HG03095 (cell line): ENCODE measurements around the gene H1-8.
"Not testable (repeated sequence)": the region's sequence is repeated elsewhere in the genome, so short reads cannot be mapped to it uniquely, and the experiment has no call there.

ENCODE experiments used
- ATAC-seq: cut with Tn5 transposase; IDR thresholded peaks from one replicate; pipeline ENCODE4 v1.9.1; 2021; ENCODE audit warnings: moderate library complexity; ENCODE audit not compliant: unreplicated experiment

The H1-8 gene

DNA sequence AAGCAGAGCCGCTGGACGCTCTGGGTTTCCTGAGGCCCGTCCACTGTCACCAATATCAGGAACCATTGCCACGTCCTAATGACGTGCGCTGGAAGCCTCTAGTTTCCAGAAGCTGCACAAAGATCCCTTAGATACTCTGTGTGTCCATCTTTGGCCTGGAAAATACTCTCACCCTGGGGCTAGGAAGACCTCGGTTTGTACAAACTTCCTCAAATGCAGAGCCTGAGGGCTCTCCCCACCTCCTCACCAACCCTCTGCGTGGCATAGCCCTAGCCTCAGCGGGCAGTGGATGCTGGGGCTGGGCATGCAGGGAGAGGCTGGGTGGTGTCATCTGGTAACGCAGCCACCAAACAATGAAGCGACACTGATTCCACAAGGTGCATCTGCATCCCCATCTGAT lies 11.3 kb upstream of the H1-8 start:
- no peak for ATAC-seq

DNA sequence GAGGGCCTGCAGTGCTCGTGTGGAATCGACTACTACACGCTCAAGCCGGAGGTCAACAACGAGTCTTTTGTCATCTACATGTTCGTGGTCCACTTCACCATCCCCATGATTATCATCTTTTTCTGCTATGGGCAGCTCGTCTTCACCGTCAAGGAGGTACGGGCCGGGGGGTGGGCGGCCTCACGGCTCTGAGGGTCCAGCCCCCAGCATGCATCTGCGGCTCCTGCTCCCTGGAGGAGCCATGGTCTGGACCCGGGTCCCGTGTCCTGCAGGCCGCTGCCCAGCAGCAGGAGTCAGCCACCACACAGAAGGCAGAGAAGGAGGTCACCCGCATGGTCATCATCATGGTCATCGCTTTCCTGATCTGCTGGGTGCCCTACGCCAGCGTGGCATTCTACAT lies 10.7 kb upstream of the H1-8 start:
- no peak for ATAC-seq

DNA sequence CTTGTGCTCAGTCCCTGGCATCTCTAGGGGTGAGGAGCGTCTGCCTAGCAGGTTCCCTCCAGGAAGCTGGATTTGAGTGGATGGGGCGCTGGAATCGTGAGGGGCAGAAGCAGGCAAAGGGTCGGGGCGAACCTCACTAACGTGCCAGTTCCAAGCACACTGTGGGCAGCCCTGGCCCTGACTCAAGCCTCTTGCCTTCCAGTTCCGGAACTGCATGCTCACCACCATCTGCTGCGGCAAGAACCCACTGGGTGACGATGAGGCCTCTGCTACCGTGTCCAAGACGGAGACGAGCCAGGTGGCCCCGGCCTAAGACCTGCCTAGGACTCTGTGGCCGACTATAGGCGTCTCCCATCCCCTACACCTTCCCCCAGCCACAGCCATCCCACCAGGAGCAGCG lies 9.6 kb upstream of the H1-8 start:
- no peak for ATAC-seq

DNA sequence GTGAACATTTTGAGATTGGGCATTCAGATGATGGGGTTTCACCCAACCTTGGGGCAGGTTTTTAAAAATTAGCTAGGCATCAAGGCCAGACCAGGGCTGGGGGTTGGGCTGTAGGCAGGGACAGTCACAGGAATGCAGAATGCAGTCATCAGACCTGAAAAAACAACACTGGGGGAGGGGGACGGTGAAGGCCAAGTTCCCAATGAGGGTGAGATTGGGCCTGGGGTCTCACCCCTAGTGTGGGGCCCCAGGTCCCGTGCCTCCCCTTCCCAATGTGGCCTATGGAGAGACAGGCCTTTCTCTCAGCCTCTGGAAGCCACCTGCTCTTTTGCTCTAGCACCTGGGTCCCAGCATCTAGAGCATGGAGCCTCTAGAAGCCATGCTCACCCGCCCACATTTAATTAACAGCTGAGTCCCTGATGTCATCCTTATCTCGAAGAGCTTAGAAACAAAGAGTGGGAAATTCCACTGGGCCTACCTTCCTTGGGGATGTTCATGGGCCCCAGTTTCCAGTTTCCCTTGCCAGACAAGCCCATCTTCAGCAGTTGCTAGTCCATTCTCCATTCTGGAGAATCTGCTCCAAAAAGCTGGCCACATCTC lies 8.4 kb upstream of the H1-8 start:
- ATAC-seq, result no peak

DNA sequence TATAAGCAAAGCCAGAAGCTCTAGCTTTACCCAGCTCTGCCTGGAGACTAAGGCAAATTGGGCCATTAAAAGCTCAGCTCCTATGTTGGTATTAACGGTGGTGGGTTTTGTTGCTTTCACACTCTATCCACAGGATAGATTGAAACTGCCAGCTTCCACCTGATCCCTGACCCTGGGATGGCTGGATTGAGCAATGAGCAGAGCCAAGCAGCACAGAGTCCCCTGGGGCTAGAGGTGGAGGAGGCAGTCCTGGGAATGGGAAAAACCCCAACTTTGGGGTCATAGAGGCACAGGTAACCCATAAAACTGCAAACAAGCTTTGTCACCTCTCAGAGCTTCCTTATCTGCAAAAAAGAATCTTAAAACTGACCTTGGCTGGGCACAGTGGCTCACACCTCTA lies 7.9 kb upstream of the H1-8 start:
- no peak for ATAC-seq

DNA sequence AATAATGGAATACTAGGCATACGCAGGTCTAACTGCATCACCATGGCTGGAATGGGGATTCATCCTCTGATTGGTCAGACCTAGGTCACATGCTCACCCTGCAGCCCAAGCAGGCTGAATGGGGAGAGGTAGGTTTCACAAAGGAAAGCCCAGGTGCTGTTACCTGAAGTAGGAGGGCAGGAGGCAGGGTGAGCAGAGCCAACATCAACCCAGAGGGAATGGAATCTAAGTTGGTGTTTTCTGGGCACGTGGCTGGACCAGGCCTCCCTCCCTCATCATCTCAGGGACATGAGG lies 6.7 kb upstream of the H1-8 start:
- no peak for ATAC-seq

DNA sequence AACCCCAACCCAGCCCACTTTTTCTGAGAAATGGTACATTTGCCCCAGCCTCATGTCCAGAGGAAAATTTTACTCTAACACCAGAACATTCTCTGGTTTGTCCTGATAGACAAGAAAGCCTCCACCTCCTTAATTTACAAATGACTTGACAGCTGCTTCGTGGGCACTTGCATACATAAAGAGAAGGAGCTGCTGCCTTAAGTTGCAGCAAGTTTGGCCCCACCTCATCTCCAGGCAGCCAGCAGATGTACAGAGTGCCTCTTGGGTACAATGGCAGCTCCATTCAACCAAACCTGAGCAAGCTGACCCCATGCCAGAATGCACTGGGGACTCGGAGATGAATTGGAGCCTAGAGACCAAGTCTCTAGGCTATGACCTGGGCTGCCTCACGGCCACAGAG lies 6.2 kb upstream of the H1-8 start:
- no peak for ATAC-seq

DNA sequence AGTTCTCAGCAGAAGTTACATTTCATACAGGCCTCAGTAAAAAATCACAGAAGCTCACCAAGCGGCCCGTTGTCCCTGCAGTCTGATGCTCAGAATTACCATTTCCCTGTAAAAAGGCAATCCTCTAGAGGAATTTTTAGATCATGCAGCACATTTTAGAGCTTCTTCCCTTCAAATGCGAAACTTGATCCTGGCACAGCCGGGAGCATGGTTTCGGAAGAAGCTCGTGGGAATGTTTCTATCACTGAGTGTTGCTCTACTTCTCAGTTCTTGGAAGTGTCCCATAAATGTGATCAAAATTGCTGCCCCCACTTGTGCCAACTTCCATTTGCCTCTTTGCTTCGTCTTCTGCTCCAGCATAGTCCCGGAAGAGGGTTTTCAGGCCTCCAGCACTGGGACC lies 3.8 kb upstream of the H1-8 start:
- ATAC-seq, result no peak

DNA sequence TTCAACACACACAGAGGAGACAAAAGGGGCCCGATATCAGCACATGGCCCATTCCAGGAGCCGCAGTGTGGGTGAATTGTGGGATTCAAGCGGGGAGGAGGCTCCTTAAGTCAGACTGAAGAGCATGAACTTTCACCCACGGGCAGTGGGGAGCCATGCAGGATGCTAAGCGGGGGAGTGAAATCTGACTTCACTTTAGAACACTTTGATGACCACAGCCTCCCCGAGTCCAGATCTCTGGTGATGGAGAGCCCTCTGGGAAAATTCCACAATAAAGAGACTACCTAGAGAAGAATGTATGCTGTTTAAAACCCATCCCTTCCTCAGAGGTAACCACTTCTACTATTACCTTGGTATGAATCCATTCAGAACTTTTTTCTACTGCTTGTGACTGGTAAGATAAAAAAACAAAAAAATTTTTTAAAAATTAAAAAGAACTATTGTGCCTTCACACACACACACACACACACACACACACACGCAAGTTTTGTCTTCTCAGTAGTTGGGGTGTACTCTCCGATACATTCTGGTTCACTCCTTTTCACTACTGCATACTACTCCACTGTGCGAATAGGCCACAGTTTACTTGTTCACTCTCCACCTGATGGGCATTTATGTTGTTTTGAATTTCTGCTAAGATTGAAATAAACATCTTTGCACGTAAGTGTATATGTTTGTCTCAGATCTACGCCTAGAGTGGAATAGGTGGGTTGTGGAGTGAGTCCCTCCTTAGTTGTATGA lies 2.0 kb upstream of the H1-8 start:
- no peak for ATAC-seq

DNA sequence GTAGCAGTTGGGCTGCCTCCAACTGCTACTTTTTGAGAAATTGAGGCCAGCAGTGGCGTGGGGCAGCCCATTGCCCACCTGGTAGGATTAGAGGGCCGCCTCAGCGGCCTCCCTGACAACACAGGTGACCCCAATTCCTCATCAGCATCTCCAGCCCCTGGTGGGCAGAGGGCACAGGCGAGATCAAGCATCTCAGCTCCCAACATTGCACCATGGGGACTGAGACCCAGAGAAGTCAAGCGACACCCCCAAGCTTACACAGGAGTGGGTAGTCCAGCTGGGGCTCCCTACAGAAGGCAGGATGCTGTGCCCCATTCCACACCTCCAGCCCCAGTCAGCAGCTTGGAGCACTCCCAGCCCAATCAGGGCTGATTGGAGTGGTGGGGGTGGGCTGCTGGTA lies 228 bp upstream of the H1-8 start:
- ATAC-seq, result no peak

DNA sequence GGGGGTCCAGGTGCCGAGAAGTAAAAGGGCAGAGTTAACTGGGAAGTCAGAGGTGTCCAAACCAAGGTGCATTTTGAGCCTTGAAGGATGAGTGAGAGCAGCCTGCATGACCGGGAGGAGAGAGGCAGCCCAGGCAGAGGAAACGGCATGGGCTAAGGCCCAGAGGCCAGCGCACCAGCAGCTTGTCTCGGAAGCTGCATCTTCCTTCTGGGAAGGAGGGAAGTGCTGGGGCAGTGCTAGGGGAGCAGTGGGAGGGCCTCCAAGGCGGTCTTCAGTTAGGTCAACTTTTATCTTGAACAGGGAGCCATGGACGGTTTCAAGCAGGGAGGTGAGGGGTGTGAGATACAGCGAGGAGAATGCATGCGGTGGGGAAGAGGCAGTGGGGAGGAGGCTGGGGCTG lies 1.0 kb downstream of the H1-8 start:
- ATAC-seq, result no peak

DNA sequence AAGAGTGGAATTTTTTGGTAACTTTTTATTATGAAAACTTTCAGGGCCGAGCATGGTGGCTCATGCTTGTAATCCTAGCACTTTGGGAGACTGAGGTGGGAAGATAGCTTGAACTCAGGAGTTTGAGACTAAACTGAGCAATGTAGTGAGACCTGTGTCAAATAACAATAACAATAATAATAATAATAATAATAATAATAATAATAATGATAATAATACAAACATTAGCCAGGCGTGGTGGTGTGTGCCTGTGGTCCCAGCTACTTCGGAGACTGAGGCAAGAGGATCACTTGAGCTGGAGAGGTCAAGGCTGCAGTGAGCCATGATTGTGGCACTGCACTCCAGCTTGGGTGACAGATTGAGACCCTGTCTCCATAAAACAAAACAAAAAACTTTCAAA lies 3.0 kb downstream of the H1-8 start:
- not testable (repeated sequence) for ATAC-seq

DNA sequence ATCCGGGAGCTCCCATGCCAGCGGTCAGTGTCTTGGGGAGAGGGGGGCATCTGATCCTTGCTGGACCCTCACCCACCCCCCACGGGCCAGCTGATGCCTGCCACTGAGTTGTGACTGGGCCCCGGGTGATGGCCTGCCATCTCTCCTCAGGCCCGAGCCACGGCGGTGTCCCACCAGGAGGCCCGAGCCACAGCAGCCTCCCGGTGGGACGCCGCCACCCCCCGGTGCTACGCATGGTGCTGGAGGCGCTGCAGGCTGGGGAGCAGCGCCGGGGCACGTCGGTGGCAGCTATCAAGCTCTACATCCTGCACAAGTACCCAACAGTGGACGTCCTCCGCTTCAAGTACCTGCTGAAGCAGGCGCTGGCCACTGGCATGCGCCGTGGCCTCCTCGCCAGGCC lies 4.3 kb downstream of the H1-8 start:
- no peak for ATAC-seq

DNA sequence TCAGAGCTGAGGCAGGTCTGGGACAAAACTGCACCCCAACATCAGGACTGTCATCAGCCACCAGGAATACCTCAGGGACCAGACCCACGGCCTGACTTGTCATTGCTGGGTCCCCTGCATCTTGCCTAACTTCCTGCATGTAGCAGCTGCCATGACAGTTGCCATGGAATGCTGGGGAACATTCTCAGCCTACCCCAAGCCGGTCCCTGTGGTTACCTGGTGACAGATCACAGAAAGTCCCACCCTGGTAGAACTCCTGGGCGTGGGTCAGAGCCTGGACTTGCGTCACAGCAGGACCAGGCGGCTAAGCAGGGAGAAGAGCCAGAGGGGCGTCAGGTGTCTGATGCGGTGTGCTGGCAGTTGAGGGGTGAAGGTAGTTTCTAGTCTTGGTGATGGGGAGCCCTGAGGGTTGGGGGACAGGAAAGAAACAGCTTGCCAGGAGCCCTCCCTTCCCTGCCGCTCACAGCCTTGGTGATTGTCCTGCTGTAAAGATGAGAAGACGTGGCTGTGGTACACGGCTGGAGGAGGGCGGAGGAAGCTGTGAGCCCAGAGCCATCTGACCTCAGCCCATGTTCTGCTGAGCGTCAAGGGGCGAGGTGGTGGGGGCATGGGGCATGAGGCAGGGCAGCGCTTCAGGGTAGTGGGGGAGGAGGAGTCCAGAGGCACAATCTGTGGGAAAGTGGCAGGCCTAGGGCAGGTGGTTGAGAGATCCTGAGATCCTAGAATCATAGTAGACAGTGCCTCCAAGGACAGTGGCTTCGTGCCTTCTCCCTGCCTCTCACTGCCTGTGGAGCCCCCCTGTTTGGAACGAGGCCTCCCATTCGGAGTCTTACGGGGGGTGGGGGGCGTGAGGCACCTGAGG lies 5.4 kb downstream of the H1-8 start:
- ATAC-seq, result no peak

DNA sequence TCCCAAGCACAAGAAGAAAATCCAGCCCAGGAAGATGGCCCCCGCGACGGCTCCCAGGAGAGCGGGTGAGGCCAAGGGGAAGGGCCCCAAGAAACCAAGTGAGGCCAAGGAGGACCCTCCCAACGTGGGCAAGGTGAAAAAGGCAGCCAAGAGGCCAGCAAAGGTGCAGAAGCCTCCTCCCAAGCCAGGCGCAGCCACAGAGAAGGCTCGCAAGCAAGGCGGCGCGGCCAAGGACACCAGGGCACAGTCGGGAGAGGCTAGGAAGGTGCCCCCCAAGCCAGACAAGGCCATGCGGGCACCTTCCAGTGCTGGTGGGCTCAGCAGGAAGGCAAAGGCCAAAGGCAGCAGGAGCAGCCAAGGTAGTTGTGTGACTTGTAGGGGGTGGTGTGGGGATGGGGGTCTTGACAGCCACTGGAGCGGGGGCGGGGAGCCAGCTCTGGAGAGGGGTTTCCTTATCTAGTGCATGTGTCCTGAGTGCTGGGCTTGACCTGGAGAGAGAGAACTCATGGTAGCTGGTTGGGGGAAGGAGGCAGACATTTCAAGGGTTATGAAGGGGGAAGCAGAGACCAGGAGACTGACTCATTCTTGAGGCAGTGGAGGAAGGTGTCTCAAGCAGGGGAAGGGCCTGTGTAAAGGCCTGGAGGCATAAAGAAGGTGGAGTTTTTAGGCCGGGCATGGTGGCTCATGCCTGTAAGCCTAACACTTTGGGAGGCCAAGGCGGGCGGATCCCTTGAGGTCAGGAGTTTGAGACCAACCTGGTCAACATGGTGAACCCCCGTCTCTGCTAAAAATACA lies 6.2 kb downstream of the H1-8 start:
- ATAC-seq, result no peak

DNA sequence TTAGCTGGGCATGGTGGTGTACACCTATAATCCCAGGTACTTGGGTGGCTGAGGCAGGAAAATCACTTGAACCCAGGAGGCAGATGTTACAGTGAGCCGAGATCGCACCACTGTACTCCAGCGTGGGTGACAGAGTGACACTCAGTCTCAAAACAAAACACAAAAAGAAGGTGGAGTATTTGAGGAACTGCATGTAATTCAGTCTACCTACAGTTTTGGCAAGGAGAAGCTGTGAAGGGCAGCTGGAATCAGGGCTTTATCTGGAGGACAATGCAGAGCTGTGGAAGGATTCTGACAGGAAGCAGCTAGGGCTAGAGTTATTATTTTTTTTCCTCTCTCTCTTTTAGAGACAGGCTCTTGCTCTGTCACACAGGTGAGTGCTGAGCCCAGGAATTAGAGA lies 6.8 kb downstream of the H1-8 start:
- no peak for ATAC-seq

DNA sequence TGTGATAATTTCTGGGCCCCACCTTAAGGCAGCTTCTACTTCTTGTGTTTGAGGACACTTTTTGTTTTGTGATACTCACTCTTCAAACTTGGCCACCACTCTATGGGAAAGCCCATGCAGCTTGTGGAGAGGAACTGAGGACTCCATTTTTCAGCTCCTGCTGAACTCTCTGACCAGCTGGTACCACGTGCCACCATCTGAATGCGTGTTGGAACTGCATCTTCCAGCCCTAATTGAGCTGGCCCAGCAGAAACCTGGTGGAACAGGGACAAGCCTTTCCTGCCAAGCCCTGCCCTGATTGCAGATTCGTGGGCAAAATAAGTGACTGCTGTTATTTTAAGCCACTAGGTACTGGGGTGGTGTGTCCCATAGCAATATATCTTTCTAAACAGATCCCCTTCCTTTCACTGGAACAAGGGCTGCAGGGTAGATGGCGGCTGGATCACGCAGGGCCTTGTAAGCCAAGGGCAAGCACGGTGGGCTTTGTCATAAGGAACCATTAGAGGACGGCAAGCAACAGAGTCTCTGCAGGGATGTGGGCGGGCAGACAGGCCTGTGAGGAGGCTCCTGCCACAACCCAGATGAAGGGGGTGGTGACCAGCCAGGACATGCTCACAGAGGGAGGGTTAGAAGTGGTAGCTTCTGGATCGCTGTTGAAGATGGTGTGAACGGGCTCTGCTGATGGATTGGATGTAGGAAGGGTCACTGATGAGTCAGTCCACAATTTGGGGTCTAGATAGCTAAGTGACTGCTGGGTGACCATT lies 9.5 kb downstream of the H1-8 start:
- ATAC-seq, result no peak

DNA sequence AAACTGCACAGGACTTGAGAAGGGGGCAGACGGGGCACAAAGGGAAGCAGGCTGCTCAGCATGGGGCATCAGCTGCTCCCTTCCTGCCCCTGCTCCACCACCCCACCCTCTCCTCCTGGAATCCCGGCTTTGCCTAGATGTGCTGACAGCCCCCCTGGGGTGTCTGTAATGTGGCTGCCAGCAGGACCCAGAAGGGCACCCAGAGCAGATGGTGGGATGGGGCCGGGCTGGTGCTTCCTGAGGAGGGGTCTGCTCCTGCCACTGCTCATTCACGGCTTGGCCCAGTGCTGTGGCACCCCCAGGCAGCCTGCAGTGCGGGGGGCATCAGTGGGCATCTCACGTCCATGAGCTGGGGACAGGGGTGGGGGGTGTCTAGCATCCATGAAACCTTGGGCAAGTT lies 10.2 kb downstream of the H1-8 start:
- ATAC-seq, result no peak

DNA sequence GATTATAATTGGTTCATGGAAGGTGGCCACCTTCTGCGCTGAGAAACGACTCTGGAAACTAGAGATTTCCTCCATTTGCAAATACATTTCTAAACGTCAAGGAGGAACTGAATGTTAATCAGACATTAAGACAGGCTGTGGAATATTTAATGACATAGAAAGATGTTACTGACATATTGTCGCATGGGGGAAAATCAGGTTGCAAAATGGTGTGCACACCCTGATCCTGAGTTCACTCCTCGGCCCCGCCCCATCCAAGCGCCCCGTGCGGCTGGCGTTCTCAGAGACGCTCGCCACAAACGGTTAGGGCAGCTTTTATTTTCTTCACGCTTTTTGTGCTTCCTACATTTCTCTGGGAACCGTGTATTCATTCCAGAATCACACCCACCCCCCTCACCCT lies 10.7 kb downstream of the H1-8 start:
- ATAC-seq, result no peak

DNA sequence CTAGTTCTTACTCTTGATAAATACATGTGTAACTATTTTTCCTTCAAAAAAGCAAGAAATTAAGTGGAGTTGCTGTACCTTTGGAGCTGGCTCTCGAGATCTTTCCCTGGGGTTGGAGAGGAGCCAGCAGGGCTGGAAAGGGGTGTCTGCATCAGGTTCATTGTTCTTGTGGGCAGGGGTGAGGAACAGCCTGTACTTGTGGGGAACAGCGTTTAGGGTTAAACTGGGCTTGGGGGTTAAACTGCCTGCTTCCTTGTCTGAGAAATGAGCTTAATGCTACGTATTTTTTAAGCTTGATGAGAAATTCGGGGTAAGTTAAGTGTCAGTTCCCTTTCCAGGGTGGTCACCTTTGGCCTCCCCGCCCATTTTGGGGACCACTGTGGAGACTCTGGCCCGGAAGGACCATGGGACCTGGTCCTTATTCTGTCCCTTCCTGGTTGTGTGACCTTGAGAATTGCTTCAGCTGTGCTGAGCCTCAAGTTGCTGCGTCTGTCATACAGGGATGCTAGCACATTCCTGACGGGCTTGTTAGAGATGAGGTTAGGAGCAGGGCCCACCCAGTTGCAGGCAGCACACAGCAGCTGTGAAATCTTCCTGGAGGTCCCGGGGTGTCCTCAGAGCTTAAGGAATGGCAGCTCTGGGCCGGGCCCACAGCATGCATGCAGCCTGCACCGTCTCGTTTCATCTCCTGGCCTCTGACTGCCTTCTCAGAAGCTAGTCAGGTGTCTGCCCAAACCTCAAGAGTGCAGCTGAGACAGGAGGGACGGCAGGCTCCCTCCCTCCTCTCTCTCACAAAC lies 11.6 kb downstream of the H1-8 start:
- ATAC-seq, result no peak
